DMS 273 treated with DMSO at 0.1 percent for 48 hours (cell line): Measurements from ENCODE around the gene RXRB.
"Not testable (repeated sequence)": the region's sequence is repeated elsewhere in the genome, so short reads cannot be mapped to it uniquely, and the experiment has no call there.

Source experiments
- DNase-seq: peaks from one replicate; lab custom pipeline; 2025; lab: John Stamatoyannopoulos, UW

The RXRB gene

DNA sequence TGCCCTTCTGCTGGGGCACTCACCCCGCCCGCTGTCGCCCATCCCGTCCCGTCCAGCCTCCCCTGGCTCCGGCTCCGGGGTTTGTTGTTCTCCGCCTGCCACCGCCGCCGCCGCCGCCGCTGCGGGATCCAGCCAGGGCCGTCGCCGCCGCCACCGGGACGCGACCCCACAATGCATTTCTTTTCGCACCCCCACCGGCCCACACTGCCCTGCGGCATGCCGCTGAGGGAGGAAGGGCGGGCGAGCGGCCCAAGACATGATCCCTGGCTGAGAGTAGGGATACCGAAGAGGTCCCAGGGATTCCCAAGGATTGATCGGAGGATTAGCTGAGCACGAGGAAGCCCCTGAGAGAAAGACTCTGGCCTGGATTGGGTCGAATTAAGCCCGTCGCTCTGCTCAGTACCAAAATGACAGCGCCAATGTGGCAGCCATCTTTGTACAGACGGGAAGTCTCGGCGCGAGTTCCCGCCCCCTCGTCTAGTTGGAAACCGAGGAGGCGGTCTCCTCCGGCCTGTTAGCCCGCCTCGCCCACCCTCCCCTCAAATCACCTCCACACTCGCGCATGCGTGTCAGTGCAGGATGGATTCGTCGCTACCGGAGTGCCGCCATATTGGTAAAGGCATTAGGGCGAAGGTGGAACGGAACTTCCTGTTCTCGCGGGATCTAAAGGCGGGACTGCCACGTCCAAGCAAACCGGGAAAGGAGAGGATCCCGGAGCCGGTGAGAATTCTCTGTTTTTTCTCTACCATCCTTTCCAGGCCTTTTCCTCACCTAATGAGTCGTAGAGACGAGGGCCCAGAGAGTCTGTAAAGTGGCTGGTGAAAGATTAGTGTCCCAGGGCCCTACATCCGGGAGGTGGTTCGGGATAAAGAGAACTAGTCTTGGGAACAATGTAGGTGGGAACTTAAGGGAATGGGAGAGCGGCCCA, at the start of gene RXRB, which contains the start of gene SLC39A7:
RXRB (minus strand) TSS at position 447 of the 928 bp plus-strand sequence; CDS start at position 258, 189 bp downstream.
SLC39A7 (plus strand) TSS at position 649 of the 928 bp plus-strand sequence. CDS start 379 bp downstream, outside the sequence.
- DNase-seq, result peak; percentile 92

DNA sequence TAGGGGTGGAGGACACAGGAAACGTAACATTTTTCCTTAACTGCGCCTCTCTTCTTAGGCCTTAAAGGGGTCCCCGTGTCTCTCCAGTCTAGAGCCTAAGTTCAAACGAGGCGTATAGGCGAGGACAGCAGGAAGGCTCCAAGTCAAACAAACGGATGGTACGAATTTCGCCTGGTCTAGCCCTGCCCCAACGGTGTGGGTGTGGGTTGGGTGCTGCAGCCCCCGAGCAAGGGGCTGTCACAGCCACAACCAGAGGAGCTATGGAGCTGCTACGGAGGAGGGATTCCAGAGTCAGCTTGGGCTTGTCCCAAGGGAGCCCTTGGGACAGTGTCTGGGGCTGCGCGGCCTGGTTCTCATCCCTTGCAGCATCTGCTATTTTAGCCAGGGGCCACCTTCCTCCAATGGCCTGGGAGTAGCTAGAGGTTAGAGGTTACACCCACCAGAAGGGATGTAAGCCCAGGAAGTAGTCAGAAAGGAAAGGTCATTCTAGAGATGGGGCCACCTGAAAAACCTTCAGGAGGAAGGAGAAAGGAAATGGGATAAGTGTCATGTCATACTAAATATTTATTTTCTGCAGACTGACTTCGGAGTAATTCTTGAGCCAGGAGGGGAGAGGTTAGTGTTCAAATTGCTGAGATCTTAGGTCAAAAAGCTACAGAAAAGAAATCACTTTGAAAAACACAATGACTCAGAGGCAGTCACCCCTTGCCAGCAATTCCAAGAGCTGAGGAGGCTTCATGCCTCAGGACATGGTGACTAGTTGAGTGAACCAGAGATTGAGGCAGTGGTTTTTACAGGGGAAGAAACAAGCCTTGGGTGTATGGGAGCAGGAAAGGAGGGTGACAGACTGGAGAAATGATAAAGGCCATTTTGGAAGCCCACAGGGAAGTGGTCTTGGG, 49.5 kb upstream of the RXRB start:
- no peak for DNase-seq

DNA sequence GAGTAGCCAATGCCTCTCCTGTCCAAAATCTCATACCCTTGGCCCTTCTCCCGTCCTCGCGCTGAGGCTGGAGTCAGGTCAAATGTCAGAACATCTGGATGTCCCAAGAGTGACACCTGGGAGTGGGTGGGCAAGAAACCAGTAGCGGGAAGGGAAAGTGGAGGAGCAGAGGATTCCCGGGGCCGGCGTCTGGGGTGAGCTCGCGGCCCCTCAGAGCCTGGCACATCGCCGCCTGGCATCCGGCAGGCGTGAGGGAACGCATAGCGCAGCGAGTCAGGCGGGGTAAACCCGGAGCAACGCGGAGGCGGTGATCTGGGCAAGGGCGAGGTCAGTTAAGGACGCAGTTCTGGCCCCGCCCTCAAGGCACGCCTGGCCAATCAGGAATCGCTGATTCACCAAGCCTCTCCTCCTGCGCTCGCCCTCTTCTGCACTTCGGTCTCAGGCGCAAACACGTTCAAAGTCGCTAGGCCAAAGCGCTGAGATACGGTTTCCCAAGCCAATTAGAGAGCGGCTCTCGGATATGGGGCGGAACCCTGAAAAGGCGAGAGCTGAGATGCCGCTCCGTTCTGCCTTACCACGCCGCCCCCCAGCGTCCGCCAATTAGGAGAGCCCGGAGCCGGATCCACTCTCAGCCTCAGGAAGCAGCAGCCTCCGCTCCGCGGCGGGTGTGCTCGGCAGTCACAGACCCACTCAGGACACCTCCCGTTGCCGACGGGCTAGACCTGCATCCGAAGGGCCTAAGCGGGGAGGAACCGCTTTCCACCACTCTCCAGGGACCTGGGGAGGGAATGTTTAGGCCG, 48.7 kb upstream of the RXRB start:
- DNase-seq, result peak; percentile 99

DNA sequence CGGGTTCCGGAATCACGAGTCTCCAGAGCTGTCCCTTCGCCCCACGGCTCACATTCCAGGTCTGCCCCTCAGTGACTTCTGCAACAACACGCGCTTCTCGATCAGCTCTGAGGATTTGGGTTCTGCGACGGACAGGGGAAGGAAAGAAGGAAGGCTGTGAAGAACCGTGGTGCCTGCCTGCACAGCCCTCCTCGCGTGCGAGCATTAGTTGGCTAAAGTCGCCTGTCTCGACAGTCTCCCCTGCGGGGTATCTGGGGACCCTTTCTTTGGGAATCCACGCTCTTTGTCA, 48.1 kb upstream of the RXRB start:
- DNase-seq, result peak; percentile 52

DNA sequence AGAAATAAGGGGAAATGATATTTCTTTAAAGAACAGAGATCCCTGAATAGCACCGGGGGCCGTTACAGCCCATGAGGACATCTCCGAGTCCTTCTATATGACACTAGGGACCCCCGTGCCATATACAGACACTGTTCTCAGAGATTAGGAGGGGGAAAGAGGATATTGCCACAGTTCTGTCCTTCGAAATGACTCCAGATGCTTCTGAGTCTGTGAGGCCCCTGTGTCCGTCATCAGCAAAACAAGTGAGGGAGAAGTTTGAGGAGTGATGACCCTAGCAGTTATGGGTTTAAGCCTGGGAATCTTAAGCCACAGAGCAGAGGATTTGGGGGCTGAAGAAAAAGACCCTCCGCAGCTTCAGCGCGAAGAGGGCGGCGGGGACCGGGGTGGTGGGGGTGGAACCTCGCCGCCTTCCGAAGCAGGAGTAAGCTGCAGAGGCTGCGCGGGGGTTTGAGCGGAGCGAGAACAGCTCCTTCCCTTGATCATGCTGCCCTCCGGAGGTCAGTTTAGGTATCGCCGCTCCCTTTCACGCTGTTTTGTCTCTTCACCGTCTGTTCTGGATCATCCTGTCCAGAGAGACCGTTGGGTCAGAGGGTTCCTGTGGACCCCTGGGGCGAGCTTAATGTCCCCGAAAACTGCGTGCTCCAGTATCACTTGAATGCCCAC, 47.6 kb upstream of the RXRB start:
- DNase-seq, result peak; percentile 72

DNA sequence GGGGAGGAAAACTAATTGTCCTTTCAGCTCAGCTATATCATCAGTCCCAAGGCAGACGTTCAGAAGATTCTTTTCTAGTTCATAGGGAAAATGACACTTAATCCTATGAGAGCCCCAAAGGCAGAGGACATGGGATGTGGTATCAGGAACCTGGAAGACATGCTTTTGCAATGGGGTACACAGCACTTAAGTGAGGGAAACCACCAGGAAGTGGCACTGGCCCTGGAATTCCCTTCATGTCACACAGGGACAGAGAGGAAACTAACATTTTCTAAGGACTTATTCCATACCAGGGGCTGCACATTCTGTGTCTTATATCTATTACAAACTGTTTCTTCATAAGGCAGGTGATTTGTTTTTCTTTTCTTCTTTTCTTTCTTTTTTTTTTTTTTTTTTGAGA, 43.0 kb upstream of the RXRB start:
- no peak for DNase-seq

DNA sequence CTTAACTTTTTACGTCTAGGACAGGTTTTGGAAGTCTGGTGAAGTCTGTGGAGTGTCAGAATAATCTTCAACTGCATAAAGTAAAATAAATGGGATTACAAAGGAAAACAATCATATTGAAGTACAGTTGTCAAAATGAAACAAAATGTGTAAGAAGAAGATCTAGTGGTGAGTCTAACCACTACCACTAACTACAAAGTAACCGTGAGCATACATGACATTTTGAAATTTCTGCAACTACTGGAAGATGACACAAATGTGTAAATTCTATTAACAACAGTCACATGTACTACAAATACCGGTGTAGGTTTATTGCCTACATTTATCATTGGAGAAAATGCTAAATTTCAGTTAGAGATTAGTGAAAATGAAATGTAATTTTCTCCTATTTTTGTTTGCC, 41.5 kb upstream of the RXRB start:
- no peak for DNase-seq

DNA sequence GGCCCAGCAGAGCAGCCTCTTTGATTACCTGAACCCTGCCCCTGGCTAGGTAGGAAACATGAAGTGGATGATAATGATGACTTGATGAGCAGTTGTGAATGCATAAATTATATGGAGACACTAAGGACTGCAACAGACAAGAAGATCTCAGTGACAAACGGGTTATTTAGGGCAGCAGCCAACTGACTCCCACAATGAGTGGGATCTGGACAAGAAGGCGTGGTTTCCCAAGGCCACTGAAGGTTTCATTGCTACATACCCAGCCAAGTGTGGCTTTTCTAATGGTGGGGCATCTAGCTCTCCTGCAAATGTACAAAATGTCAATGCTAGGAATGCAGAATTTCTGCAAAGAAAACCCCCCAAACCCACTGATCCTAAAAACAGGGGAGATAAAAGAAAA, 37.3 kb upstream of the RXRB start:
- DNase-seq, result no peak

DNA sequence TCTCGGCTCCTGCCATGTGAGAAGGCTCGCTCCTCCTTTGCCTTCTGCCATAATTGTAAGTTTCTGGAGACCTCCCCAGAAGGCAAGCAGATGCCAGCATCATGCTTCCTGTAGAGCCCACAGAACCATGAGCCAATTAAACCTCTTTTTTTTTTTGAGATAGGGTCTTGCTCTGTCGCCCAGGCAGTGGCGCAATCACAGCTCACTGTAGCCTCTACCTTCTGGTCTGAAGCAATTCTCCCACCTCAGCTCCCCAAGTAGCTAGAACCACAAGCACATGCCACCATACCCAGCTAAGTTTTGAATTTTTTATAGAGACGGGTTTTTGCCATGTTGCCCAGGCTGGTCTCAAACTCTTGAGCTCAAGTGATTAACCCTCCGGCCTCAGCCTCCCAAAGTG, 36.4 kb upstream of the RXRB start:
- DNase-seq, result no peak

DNA sequence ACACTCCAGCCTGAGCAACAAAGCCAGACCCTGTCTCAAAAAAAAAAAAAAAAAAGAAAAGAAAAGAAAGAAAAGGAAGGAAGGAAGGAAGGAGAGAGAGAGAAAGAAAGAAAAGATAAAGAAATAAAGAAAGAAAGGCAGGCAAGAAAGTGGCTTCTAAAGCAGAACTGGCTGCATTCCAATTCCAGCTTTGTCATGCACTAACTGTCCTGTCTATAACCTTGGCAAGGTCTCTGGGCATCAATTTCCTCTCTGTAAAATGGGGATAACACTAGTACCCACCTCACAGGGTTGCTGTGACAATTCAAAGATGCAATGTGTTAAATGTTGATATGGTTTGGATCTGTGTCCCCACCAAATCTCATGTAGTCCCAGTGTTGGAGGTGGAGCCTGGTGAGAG, 35.9 kb upstream of the RXRB start:
- no peak for DNase-seq

DNA sequence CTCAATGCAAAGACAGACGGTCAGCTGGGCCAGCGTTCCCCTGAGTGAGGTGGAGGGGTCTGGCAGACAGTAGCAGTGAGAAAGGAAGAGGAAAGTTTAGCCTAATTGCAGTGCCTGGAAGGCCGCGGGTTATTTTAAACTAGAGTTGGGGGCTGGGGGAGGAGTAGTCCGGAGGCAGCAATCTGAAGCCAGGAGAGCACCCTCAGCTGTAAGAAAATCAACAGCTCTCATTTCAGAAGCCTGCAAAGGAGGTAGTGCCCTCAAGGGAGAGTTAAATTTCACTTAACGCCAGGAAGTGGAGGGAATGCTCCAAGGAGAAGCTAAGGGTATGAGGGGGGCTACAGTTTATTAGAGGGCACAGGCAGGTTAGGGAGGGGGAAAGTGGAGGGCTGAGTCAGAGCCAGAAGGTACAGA, 34.8 kb upstream of the RXRB start:
- DNase-seq, result no peak

DNA sequence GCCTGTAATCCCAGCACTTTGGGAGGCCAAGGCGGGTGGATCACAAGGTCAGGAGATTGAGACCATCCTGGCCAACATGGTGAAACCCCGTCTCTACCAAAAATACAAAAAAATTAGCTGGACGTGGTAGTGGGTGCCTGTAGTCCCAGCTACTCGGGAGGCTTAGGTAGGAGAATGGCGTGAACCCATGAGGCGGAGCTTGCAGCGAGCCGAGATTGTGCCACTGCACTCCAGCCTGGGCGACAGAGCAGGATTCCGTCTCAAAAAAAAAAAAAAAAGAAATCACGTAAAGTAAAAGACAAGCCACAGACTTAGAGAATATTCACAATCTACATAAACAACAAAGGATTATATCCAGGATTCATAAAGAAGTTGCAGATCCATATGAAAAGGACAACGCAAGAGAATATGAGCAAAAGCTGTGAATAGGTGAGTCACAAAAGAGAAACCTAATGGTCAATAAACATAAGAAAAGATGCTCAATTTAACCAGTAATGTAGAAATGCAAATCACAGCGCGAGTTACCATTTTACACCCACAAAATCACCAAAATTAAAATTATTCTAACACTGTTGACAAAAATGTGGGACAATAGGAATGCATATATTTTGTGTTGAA, 26.1 kb upstream of the RXRB start:
- DNase-seq, result not testable (repeated sequence)

DNA sequence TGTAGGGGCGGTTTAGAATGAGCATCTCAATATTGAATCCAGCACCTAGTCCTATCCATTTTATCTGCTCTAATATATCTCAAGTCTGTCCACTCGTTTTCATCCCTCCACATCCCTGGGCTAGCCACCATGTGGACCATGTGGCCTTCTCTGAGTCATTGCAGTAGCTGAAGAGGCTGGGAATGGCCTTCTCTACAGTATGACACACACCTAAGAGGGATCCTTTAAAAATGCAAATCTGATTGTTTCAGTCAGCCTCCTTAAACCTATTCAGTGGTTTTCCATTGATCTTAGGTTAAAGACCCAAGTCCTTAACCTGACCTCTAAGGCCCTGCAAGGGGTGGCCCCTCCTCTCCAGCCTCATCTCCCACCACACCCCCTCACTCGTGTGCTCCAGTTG, 17.2 kb upstream of the RXRB start:
- no peak for DNase-seq

DNA sequence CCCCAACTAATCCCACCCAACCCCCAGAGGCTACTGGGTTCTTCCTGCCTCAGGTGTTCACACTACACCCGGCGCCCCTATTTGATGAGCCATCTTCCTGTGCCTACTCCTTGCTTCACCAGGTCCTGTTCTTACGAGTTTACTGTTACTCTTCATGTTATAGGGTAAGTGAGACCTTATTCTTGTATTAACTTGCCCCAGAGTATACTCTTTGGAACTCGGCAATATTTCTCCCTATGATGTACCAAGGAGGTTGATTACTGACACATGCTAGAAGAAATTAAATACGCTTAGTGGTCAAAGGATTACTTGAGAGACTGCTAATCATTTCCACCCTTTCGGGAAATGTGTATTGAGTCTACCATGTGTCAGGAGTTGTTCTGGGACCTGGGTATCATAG, 16.8 kb upstream of the RXRB start:
- no peak for DNase-seq

DNA sequence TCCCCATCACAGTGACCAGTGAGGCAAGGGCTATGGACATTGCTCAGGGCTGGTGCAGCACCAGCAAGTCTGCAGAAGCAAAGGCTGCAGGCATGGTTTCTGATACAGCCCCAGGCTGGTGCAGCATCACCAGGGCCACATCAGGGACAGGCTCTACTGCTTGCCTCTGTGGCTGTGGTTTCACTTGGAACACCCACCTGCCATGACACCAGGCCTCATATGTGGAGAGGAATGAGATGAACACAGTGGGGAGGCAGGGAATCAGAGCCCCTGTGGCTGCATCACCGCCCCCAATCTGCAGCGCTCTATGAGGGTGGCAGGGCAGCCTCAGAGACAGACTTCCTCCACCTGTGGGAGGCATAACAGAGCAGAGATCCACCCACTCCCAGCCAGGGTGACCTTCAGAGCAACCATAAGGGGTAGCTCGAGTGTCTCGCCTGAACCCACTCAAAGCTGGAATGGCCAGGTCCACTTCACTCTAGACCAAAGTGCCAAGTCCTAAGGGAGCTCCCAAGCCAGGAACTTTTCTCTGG, 15.7 kb upstream of the RXRB start:
- DNase-seq, result no peak

DNA sequence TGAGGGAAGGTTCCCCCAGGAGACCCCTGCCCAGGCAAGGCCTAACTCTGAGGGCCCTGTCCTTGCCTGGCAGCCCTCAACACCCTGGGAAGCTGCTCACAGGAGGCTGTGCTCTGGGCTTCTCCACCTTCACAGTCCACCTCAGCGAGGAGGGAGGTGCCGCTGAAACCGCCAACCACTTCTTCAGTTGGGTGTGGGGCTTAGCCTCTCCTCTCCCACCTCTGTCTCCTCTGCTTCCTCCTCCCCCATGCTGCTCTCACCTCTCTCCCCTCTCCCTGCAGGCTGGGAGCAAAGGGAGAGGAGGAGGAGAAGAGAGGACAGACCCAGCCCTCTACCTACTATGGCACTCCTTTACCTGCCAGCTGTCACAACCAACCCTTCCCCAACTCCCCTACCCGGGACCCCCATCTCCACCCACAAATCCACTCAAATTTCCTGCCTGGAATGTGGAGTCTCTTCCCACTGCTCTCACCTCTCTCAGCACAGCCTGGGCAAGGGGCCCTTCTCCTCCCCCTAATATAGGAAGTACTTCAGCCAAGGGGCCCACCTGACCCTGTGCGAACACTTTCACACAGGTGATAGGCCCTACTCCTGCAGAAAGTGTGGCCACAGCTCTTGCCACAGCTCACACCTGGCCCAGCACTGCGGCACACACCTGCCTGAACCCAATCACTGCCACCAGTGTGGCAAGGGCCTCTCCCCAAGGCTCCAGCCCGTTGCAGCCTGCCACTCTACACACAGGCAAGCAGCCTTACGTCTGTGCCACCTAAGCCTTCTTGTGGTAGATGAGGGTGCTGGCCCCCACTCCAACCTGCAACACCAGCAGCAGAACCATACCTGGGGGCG, 15.0 kb upstream of the RXRB start:
- no peak for DNase-seq

DNA sequence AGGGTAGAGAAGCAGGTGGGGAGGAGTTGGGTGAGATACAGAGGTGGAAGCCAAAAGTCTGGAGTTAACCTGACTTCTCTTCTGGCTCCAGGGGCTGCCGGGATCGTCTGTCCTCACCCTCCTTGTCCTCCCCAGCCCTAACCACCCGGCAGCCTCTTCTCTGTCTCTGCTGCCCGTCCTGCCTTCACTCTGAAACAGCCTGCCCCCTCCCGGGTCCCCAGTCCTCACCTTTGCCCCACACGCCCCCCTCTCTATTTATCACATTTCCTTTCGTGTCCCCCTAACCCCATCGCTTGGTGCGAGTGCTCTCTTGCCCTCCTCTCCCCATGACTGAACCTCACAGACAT, 13.5 kb upstream of the RXRB start:
- no peak for DNase-seq

DNA sequence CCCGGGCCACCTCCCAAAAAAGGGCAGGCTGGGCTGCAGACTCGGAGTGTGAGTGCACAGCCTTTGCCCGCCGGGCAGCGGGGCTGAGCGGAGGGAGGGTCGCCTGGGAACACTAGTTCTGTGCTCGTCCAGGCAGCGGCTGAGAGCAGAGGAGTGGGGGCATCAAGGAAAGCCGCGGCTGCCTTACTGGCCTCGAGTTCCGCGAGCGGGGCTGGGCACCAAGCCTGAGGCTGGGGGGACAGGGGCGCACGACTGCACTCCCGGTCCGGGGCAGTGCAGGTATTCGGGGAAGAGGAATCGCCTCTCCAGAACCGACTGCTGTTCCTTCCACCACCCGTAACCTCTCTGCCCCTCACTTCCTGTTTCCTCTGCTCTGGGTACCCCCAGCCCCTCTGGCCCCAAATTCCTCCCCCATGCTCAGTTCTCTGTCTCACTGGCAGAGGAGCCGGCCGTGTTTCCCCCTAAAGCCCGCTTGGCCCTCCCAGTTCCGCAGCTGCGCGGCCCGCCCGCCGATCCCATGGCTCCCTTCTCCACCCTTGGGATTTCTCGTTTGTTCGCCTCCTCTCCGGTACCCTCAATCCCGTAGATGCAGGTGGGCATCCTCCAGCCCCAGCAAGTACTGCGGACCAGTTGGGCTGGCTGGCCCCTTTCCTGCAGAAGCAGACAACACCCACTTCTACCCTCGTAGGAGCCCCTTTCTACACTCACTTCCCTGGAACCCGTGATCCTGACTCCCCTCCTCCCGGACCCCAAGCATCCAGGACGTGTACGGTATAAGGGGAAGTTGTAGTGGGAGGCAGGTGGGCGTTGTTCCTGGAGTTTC, 12.9 kb upstream of the RXRB start:
- DNase-seq, result no peak

DNA sequence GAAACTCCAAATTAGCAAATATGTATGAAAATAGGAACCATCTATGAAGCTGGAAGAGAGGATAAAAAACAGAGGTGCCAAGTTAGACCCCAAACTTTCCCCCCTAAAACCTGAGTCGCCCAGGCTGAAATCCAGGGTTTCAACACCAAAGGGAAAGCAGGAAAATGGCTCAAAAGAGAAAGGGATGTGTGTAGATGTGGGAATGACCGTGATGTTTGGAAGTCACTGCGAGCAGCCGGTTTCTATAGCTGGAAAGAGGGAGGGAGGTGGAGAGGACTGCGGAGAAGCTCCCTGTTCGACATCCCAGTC, 12.3 kb upstream of the RXRB start:
- no peak for DNase-seq
